Measurements from ENCODE around the gene NCKAP5.

NCKAP5 gene

DNA sequence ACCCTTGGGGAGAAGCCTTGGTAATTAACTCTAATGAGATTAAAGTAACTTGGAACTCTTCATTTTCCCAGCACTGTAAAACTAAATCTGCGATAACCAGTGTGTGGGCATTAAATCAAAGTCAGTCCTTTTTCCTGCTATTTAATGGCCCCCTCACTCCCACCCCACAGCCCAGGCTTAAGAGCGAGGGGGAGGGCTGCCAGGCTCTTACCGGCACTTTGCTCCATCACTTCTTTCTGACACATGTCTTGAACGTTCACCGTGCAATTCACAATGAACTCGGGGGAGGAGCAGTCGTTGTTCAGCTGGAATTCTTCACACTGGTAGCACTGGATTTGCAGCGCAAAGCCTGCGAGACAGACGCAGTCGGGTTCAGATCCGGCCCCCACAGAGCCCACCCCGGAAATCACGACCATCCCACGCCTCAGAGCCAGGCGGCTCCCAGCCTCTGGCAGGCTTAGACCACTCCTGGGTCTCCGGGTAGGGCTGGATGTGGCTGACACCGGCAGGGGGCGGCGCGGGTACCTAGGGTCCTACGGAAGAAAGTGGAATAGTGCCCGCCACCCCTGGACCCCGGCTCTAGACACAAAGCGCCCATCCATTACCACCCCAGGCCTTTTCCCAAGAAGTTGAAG is 900.0 kb downstream of the NCKAP5 start:
- in situ Hi-C loops (cut with MboI; ENCODE audit: low sequenced_read_pairs): no loop called here

DNA sequence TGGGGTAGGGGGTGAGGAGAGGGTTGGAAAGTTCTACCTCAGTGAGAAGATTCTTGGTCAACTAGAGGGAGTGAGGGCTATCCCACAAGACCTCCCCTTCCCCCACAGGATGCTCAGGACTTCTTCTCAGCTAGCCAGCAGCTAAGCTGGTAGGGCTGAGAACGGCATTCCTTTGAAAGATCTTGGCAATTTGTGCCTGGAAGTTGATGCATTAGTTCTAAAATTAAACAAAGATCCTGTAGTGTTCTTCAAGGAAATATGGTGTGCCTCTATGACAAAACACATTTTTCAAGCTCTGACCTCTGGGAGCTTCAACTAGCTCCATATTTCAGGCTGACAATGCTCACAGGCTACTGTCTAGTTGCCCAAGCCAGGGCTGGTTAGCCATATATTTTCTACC is 900.6 kb downstream of the NCKAP5 start:
- in situ Hi-C loops (cut with MboI; ENCODE audit: low sequenced_read_pairs): no loop called here

DNA sequence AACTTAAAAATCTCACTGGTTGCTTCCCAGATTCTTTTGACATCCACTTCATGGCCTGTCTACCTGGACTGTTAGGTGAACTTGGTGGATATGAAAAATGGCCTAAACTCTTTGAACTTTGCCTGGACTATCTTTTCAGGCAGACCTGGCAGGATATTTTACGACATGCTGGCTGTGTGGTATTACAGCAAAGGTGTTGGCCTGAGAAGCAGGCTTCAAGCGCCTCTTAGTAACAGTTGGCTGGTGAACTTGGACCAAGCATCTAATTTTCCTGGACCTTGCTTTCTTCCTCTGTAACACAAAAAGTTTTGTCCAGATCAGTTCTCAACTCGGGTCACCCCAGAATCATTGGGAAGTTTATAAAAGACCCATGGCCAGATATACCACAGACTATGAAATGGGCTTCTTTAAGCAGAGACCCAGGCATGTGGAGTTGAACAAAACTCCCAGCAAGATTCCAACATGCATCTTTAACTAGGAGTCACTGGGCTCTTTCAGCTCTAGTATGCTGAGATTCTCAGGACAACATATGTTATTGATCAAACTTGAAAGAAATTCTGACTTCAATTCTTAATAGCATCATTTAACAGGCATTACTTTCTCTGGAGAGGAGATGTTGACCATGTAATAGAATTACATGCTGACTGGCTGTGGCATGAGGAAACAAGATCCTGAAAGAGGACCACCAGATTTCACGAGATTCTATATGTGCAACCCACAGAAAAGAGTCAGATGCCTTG is 902.7 kb downstream of the NCKAP5 start:
- in situ Hi-C loops (cut with MboI; ENCODE audit: low sequenced_read_pairs): no loop called here

DNA sequence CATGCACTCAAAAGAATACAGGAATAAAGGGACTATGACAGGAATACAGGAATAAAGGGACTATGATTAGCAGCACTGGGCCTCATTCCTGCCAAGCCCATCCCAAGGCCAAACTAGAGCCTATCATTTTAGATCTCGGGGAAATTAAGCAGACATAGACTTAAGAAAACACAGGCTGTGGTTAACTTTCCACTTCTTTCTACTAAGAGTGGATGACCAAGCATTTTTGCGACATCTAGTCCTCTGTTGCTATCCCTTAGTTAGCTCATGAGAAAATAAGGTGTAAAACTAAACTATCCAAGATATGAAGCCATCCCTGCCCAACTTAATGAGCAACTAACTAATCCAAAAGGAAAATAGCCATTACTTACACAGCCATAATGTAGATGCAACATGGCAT is 904.2 kb downstream of the NCKAP5 start:
- in situ Hi-C loops (cut with MboI; ENCODE audit: low sequenced_read_pairs): no loop called here

GRCh38 chr2:132662732-132663131 is 905.5 kb downstream of the NCKAP5 start:
- in situ Hi-C loops (cut with MboI; ENCODE audit: low sequenced_read_pairs): no loop called here

DNA sequence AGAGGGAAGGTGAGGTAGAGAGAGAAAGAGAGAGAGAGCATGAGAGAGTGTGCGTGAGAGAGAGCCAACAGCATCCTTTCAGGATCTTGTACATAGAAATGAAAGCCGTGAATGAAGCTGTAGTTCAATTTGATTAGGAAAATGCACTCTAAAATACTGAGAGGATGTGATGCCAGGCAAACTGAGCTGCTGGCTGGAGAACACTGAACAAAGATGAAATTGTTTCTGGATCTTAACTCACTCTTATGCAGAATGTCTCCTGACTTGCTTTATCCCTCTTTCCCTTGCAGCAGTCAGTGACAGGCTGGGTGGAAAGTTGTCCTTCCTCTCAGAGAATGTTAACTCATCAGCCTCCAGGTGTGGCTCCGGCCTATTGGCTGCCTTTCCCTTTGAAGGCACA is 908.9 kb downstream of the NCKAP5 start:
- in situ Hi-C loops (cut with MboI; ENCODE audit: low sequenced_read_pairs): no loop called here

- in situ Hi-C loops (cut with MboI; ENCODE audit: low sequenced_read_pairs): no loop called here
Measured at GRCh38 chr2:132656266-132656975, 911.8 kb downstream of the NCKAP5 start.

GRCh38 chr2:132654968-132655367 is 913.3 kb downstream of the NCKAP5 start:
- in situ Hi-C loops (cut with MboI; ENCODE audit: low sequenced_read_pairs): no loop called here

DNA sequence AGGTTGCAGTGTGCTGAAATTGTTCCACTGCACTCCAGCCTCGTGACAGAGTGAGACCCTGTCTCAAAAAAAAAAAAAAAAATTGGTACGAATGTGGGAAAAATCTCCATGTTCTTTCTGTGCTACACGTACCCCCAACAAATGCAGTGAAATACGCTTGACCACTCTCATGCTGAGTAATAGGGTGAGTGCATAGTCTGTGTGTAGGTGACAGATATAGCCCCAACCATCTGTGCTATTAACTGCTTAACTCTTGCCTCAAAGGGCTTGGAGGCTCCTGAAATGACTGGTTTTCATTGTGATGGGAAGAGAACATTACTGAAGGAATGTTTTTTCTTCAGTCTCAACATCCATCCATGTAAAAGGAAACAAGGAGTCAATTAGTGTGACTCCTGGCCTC is 913.9 kb downstream of the NCKAP5 start:
- in situ Hi-C loops (cut with MboI; ENCODE audit: low sequenced_read_pairs): no loop called here

GRCh38 chr2:132652474-132652873 is 915.8 kb downstream of the NCKAP5 start:
- in situ Hi-C loops (cut with MboI; ENCODE audit: low sequenced_read_pairs): no loop called here

DNA sequence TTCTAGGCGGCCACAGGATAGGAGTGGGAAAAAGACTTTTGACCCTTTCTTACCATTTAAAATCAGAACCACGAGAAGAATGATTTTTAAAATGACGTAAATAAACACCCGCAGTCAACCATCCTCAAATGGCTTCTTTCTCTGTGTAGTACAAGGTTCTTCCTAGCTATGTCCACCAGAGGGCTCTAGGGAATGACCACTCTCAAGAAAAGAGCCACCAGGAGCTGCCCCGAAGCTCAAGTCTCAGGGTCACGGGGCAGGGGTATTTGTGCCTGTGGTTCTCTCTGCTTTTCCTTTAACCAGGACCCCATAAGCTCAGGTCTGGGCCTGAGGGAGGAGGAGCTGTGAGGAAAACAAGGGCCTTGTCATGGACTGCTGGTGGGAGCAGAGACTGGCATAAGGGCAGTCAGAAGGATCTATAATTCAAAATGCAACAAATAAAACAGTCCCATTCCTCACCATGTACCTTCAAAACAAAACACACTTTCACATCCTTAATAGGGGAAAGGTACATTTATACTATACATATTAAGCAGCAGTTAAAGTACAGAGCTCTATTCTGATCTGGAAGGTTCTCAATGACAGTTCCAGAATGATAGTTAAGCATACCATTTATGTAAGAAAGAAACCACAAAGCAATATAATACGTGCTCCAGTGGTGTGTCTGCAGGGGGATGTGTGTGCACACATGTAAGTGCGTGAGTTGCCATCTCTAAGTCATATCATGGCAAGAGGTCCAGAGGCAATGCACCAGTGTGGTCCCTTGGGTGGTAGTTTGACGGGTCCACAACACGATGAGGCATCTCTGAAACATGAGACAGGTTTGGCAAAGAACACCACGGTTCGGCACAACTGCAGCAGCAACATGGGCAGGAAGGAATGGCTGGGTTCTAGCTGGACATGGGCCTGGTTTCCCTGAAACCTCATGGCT is 916.9 kb downstream of the NCKAP5 start:
- in situ Hi-C loops (cut with MboI; ENCODE audit: low sequenced_read_pairs): no loop called here

- in situ Hi-C loops (cut with MboI; ENCODE audit: low sequenced_read_pairs): no loop called here
Measured at GRCh38 chr2:132646540-132647108, 921.6 kb downstream of the NCKAP5 start.

DNA sequence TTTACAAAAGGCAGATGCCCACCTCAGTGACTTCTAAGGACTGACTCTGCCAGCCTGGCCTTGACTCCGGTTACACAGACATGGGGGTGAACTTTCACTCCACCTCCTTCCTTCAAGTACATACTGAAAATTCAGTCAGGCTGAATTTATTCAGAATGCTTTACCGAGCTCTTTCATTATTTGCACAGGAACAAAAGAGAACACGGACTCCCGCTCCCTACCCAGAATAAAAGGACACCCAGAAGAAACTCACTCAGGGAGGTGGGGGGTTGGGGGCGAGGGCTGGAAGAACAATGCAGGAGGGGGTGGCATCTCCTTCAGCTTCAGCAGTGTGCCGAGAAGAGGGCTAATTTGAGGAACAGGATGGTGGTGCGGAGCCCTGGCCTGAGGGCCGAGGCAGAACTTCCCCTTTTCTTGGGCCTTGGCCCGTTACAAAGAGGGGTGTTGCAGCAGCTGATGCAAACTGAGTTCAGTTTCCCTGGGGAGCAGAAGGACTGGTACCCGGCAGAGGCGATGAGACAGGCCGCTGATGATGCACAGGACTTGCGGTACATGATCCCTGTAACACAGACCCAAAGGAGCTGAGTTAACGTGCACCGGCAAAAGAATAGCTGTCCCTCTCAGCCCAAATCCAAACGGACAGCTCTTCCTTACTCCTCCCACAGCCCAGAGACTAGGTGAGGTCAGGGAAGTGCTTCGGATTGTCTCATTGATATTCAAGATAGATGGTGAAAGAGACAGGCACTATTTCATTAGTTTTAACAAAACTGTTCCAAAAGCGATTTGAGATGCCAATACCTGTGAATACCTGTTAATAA is 922.3 kb downstream of the NCKAP5 start:
- in situ Hi-C loops (cut with MboI; ENCODE audit: low sequenced_read_pairs): no loop called here

DNA sequence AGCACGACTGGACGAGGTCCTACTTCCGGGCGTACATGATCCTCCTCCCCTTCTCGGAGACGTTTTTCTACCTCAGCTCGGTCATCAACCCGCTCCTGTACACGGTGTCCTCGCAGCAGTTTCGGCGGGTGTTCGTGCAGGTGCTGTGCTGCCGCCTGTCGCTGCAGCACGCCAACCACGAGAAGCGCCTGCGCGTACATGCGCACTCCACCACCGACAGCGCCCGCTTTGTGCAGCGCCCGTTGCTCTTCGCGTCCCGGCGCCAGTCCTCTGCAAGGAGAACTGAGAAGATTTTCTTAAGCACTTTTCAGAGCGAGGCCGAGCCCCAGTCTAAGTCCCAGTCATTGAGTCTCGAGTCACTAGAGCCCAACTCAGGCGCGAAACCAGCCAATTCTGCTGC is 923.1 kb downstream of the NCKAP5 start:
- in situ Hi-C loops (cut with MboI; ENCODE audit: low sequenced_read_pairs): no loop called here

DNA sequence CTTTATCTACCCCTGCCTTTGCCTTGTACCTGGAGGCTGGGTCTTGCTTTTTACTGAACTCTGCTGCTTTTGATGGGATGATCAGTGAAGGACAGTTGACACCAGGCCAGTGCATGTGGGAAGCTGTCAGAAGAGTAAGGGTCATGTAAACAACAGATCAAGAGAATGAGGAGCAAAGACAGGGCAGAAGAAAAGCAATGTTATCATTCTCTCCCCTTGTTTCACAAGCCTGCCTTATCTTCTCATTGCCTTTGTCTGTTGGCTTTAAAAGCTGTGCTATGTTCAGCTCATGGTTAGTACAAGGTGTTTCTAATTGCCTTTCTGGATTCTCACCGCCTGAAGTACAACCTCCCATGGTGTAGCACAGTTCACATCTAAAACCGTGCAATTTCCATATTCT is 925.8 kb downstream of the NCKAP5 start:
- in situ Hi-C loops (cut with MboI; ENCODE audit: low sequenced_read_pairs): no loop called here

GRCh38 chr2:132641819-132642218 is 926.4 kb downstream of the NCKAP5 start:
- in situ Hi-C loops (cut with MboI; ENCODE audit: low sequenced_read_pairs): no loop called here

DNA sequence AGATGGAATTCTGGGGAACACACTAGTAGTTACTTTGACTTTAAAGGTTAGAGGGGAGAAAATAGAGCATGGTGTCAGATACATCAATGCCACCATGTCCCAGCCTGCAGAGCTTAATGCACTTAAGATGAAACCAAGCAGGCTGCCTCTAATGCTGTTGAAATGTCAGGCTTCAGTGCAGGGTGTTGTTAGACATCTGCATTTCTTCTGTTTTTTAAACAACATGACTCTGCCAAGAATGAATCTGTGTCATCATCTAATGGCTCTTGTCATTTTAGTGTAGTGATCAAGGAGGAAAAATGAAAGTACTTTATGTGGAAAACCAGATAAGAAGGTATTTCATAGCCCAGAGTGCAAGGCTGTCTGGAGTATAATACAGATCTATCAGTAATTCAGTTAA is 928.1 kb downstream of the NCKAP5 start:
- in situ Hi-C loops (cut with MboI; ENCODE audit: low sequenced_read_pairs): no loop called here

GRCh38 chr2:132638313-132639040 is 929.8 kb downstream of the NCKAP5 start:
- in situ Hi-C loops (cut with MboI; ENCODE audit: low sequenced_read_pairs): no loop called here

DNA sequence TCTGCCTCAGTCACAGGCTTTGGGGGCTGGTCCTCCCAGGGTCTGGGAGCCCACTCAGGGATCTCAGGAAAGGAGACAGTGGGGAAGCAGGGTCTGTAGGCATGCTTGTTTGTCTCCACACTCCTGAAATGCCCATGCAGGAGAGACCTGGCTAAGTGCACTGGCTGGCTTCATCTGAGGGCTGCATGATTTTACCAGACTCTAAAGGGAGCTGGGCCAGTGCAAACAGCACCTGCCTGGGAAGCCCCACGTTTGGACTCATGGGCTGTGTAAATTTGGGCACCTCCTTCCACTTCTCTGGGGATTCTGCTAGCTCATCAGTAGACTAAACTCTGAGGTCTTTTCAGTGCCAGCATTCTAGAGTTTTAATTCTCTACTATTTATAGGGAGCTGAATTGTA is 931.9 kb downstream of the NCKAP5 start:
- in situ Hi-C loops (cut with MboI; ENCODE audit: low sequenced_read_pairs): no loop called here
